ENCODE results near the gene RAB7A.
"Not testable (repeated sequence)": the region's sequence is repeated elsewhere in the genome, so short reads cannot be mapped to it uniquely, and the experiment has no call there.

The RAB7A gene

DNA sequence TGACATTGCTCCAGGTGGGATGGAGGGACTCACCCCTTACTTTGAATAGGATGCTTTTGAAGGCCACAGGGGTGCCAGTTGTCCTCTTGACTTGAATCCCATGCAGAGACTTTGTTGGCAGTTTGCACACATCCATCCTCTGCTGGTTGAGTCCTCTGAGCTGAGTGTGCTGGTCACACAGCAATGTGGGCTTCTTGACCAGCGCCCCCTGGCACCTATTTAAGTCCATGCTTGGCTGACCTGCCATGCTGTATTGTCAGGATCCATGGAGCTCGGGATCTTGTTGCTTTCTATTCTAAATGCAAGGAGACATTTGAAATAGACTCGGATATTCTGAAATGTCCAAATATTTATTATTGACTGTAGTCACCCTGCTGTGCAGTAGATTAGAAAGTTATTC is 19.8 kb downstream of the RAB7A start:
- DNase-seq (ENCODE audit: extremely low read depth, low read depth), result no peak

GRCh38 chr3:128746881-128747280 is 20.9 kb downstream of the RAB7A start:
- TF ChIP-seq, protein P1, sequence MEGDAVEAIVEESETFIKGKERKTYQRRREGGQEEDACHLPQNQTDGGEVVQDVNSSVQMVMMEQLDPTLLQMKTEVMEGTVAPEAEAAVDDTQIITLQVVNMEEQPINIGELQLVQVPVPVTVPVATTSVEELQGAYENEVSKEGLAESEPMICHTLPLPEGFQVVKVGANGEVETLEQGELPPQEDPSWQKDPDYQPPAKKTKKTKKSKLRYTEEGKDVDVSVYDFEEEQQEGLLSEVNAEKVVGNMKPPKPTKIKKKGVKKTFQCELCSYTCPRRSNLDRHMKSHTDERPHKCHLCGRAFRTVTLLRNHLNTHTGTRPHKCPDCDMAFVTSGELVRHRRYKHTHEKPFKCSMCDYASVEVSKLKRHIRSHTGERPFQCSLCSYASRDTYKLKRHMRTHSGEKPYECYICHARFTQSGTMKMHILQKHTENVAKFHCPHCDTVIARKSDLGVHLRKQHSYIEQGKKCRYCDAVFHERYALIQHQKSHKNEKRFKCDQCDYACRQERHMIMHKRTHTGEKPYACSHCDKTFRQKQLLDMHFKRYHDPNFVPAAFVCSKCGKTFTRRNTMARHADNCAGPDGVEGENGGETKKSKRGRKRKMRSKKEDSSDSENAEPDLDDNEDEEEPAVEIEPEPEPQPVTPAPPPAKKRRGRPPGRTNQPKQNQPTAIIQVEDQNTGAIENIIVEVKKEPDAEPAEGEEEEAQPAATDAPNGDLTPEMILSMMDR (IDR thresholded peaks at IDR 0.05; ENCODE audit: low read depth, low read length), result no peak
- no peak for DNase-seq (ENCODE audit: extremely low read depth, low read depth)

More for the DNA sequence above, 19.8 kb downstream of the RAB7A start:
- TF ChIP-seq, protein P1 (IDR thresholded peaks at IDR 0.05; ENCODE audit: low read depth, low read length), result no peak

DNA sequence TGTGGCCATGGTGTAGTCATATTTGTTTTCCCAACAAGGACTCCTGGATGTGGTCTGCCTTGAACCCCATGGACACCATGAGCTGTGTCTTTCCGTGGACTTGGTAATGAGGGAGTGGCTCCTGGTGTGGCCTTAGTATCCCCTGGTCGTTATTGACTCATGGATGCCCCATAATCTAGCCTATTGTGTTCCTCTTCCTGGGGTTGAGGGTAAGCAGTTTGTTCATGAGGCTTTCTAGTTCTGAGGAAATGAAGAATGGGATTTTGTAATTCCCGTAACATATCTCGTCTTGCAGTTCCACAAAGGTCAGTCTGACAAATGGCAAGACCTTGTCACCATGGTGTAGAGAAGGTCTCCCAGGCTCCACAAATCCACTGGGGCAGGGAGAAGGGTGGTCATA is 22.6 kb downstream of the RAB7A start:
- no peak for DNase-seq (ENCODE audit: extremely low read depth, low read depth)
- TF ChIP-seq, protein P1 (IDR thresholded peaks at IDR 0.05; ENCODE audit: low read depth, low read length), result no peak

GRCh38 chr3:128749035-128749434 is 23.1 kb downstream of the RAB7A start:
- TF ChIP-seq, protein P1 (IDR thresholded peaks at IDR 0.05; ENCODE audit: low read depth, low read length), result no peak
- DNase-seq (ENCODE audit: extremely low read depth, low read depth), result no peak

DNA sequence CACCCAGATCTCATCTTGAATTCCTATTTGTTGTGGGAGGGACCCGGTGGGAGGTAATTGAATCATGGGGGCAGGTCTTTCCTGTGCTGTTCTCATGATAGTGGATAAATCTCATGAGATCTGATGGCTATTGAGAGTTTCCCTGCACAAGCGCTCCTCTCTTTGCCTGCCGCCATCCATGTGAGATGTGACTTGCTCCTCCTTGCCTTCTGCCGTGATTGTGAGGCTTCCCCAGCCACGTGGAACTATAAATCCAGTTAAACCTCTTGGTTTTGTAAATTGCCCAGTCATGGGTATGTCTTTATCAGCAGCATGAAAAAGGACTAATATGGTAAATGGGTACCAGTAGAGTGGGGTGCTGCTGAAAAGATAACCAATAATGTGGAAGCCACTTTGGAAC is 23.6 kb downstream of the RAB7A start:
- DNase-seq (ENCODE audit: extremely low read depth, low read depth), result not testable (repeated sequence)

DNA sequence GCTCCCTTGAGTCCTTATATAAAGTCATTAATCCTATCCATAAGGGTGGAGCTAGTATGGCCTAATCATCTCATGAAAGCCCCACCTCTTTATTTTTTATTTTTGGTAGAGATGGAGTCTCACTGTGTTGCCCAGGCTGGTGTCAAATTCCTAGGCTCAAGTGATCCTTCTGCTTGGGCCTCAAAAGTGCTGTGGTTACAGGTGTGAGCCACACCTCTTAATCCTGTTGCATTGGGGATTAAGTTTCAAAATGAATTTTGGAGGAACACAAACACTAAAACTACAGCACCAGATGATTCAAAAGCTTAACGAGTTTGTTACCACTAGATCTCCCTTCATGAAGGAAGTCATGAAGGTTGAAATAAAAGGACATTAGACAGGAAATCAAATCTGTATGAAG is 27.7 kb downstream of the RAB7A start:
- no peak for DNase-seq (ENCODE audit: extremely low read depth, low read depth)
- TF ChIP-seq, protein P1 (IDR thresholded peaks at IDR 0.05; ENCODE audit: low read depth, low read length), result no peak

DNA sequence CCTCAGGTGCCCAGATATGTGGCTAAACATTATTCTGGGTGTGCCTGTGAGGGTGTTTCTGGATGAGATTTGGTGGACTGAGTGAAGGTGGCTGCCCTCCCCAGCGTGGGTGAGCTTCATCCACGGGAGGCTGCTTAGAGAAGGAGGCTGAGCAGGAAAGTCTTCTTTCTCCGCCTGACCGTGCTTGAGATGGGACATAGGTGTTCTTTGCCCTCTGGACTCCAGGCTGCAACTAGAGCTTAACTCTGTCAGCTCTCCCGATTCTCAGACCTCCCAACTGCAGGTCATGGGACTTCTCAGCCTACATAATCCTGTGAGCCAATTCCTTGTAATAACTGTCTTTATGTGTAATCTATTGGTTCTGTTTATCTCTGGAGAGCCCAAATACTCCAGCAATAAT is 34.1 kb downstream of the RAB7A start:
- DNase-seq (ENCODE audit: extremely low read depth, low read depth), result no peak
- TF ChIP-seq, protein P1 (IDR thresholded peaks at IDR 0.05; ENCODE audit: low read depth, low read length), result no peak

GRCh38 chr3:128760881-128761280 is 34.9 kb downstream of the RAB7A start:
- TF ChIP-seq, protein P1 (IDR thresholded peaks at IDR 0.05; ENCODE audit: low read depth, low read length), result no peak
- no peak for DNase-seq (ENCODE audit: extremely low read depth, low read depth)

Data from AG09319 (cell line).